ENCODE data around the gene CAMK2D.

Gene CAMK2D

DNA sequence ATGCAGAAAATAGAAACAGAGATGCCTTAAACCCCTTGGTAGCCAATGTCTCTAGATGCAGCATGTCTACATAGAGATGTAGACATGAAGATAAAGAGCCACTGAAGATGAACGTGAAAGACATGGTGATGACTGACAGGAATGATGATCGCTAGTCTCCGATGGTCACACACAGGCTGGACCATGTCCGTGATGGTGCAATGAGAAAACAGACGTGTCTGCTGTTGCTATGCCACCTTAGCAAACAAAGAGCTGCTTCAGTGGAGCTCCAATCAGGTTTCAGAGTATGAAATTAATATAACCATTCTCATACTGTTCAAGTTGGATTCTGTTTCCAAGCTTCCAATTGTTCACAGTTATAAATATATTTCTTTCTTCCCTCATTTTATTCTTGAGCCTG lies 256.5 kb downstream of the CAMK2D start:
- TF ChIP-seq GATA1 (IDR thresholded peaks at IDR 0.05; ENCODE audit: low read depth, low read length) (no peak), POLR2A (IDR thresholded peaks at IDR 0.05; ENCODE audit: low read length) (no peak)
- no peak for DNase-seq

DNA sequence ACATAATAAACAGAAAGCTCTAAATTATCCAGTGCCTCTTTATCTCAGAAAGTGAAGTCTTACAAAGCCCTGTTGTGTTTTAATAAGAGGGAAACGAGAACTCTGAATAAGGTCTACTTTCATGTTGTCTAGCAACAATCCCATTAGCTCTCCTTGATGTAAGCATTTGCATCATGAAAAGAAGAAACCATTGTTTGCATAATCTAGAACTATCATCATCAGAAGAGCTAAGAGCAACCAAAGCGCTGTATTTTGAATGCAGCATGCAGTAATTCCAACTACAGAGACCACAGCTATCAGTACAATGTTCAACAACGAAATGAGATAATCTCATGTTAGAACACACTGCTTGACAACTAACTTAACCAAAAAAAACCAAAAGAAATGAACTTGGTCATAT lies 257.1 kb downstream of the CAMK2D start:
- TF ChIP-seq POLR2A (IDR thresholded peaks at IDR 0.05; ENCODE audit: low read length) (no peak), GATA1 (IDR thresholded peaks at IDR 0.05; ENCODE audit: low read depth, low read length) (no peak)
- DNase-seq: no peak

DNA sequence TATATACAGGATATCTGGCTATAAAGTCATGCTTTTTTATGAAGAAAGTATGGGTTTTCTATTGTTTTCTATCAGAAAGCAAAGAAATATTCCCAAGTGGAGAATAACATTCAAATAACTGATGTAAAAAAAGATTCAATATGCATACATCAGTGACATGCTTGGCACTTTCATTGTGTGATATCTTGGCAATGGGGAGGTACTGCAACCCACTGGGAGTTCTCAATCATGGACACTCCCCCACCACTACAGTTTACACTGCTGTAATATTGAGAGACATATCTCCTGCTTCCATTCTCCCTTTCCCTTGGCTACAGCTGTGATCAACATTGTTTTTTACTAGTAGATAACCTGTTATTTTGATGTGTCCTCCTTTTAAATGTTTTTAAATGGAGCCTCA lies 257.8 kb downstream of the CAMK2D start:
- no peak for DNase-seq
- no peak for TF ChIP-seq POLR2A (IDR thresholded peaks at IDR 0.05; ENCODE audit: low read length)
- no peak for TF ChIP-seq GATA1 (IDR thresholded peaks at IDR 0.05; ENCODE audit: low read depth, low read length)

DNA sequence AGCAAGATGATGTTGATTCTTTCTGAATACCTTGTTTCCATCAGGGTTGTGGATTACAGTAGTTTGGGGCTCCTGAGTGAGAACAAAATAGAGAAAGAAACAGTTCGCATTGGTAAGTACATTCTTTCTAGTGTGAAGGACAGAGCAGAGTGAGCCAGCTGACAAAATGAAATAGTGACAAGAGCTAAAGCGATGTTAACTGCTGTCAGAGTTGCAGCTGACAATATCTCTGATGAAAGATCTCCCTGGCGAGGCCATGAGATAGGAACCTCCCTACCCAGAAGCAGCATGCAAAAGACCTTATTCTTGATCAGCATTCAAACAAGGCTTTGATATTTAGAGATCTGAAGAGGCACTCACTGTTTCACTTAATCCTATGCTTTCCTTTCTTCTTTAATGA lies 258.6 kb downstream of the CAMK2D start:
- TF ChIP-seq POLR2A (IDR thresholded peaks at IDR 0.05; ENCODE audit: low read length) (no peak), GATA1 (IDR thresholded peaks at IDR 0.05; ENCODE audit: low read depth, low read length) (no peak)
- no peak for DNase-seq

DNA sequence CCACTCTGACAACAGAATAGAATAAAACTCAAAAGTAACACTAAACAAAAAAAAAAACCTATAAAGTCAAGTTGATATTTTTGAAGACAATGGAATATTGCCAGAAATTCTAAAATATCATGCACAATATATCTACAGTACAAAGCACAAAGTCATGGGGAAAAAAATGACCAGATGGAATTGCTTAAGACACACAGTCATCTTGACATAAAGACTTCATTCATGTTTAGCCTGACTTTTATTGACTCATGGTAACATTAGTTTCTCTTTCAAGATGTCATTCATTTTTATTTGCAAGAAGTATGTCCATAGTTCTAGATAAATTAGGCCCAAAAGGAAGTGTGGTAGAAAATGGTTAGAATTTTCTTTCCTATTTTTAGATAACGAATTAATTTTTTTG lies 259.1 kb downstream of the CAMK2D start:
- DNase-seq: no peak
- no peak for TF ChIP-seq GATA1 (IDR thresholded peaks at IDR 0.05; ENCODE audit: low read depth, low read length)
- TF ChIP-seq POLR2A (IDR thresholded peaks at IDR 0.05; ENCODE audit: low read length): no peak

DNA sequence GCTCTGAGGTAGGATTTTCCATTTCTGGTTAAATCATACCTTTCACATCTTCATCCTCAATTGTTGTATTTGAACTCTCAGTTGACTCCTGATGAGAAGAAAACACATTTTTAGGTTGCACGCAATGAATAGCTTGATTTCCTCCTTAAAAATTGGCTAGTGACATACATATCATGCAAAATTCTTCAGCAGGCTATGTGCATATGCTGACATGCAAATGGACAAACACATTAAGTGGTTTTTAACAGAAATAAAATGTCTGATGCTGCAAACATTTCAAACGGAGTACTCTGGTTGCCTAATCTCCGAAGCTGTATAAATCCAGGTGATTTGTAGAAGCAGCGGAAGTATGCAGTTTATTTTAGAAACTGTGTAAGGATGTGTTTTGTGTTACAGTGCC lies 261.1 kb downstream of the CAMK2D start:
- TF ChIP-seq GATA1 (IDR thresholded peaks at IDR 0.05; ENCODE audit: low read depth, low read length) (no peak), POLR2A (IDR thresholded peaks at IDR 0.05; ENCODE audit: low read length) (no peak)
- no peak for DNase-seq

DNA sequence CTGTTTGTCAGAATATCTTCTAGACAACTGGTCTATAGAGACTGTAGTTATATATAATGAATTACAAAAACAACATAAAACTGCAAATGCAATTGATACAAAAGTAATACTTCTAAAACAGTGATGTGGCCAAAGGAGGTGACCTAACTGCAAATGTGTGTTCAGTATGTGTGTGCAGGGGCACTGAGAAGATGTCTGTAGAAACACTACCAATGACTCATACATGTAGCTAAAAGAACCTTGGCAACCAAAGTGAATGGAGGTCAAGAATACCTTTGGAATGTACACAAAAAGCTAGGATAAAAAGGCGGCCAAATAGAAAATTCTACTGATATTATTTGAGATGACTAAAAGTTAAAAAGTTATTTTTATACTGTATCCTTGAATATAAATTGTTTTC lies 261.8 kb downstream of the CAMK2D start:
- TF ChIP-seq POLR2A (IDR thresholded peaks at IDR 0.05; ENCODE audit: low read length) (no peak), GATA1 (IDR thresholded peaks at IDR 0.05; ENCODE audit: low read depth, low read length) (no peak)
- no peak for DNase-seq

DNA sequence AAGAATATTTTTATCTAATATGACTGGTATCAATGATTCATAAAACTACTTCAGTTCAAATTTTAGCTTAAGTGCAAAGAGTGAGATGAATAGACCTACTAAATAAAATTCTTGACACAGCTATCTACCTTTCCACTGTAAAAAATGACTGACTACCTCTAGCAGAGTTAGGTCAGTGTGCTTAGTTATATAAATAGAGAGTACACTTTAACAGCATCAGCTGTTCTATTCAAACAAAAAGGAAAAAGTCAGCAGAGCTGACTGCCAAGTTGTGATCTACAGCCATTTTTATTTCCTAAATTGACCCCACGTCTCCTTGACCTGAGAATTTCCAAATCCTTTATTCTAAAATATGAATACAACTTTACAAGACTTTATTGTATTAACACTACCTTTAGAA lies 262.4 kb downstream of the CAMK2D start:
- TF ChIP-seq POLR2A (IDR thresholded peaks at IDR 0.05; ENCODE audit: low read length) (no peak), GATA1 (IDR thresholded peaks at IDR 0.05; ENCODE audit: low read depth, low read length) (no peak)
- no peak for DNase-seq

DNA sequence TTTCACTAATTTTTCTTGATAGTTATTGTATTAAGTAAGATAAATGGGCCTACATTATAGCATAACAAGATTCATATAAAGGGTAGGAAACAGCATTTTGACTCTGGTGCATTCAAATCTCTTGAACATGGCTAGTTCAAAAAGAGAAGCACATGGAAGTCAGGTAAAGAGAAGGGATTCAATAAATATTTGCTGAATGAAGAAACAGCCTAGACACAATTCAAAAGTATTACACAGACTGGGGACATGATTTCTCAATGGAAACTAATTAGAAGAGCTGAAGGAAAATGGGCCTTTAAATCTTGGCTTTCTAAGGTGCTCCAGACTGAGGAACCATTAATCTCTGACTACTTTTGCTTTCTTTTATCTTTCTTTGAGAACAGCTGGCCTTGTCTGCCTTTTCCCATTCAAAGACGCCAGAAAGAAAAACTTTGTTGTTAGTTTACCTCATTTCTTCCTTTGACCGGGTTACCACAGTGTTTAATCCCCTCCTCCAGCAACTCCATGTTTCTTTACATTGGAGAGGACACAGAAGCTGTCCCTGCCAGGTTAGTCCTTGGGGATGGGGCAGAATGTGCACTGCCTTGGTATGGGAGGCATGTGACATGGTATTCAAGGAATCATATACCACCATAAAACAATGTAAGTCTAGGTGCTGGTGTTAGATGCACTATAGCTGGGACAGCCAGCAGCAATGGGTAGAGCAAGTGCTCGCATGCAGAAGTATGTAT lies 264.2 kb downstream of the CAMK2D start:
- TF ChIP-seq POLR2A (IDR thresholded peaks at IDR 0.05; ENCODE audit: low read length) (no peak), GATA1 (IDR thresholded peaks at IDR 0.05; ENCODE audit: low read depth, low read length) (no peak)
- no peak for DNase-seq

DNA sequence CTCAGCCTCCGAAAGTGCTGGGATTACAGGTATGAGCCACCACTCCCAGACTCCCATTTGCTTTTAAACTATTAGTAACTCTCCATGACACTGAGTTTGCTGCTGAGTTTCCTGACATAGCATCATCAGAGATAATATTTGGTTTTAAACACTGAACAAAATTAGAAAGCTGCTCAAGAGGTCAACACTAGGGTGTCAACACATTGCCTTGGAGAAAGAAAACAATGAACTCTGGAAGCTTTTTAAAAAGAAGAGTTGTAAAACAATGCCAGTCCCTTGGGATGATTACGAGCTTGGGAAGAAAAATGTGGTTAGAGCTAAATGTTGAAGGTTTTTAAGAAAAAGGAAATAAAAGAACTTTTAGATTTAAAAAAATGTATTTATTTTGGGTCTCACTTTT lies 264.8 kb downstream of the CAMK2D start:
- TF ChIP-seq POLR2A (IDR thresholded peaks at IDR 0.05; ENCODE audit: low read length): no peak
- DNase-seq: no peak

DNA sequence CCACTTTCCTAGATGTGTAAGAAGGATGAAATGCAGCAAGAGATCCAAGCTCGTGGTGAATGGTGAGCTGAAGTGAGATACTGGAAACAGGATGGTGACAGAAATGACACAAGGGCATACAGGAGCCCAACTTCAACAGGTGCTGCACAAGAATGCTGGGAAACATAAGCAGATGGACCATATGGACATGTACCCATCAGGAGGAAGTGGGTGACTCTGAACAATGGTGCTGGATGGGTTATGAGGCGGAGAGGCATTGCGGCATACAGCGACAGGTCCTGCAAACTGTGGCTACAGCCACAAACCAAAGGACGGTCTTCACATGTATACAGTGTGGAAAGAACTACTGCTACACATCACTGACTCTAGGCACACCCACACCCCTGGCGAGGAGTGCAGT lies 265.7 kb downstream of the CAMK2D start:
- no peak for DNase-seq
- TF ChIP-seq GATA1 (IDR thresholded peaks at IDR 0.05; ENCODE audit: low read depth, low read length): no peak
- no peak for TF ChIP-seq POLR2A (IDR thresholded peaks at IDR 0.05; ENCODE audit: low read length)

DNA sequence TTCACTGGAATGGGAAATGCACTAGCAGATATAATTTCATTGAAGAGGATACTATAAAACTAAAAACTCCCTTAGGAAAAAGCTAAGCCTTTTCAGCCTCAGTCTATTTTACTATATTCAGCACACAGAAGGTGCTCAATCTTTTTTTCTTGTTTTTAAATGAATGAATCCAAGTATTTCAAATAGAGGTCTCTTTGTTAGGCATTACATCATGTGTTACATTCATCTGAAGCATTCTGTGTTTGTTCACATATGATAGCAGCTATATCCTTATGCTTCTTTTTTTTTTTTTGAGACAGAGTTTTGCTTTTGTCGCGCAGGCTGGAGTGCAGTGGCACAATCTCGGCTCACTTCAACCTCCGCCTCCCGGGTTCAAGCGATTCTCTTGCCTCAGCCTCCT lies 278.4 kb downstream of the CAMK2D start:
- TF ChIP-seq GATA1 (IDR thresholded peaks at IDR 0.05; ENCODE audit: low read depth, low read length) (no peak), POLR2A (IDR thresholded peaks at IDR 0.05; ENCODE audit: low read length) (no peak)
- DNase-seq: no peak

DNA sequence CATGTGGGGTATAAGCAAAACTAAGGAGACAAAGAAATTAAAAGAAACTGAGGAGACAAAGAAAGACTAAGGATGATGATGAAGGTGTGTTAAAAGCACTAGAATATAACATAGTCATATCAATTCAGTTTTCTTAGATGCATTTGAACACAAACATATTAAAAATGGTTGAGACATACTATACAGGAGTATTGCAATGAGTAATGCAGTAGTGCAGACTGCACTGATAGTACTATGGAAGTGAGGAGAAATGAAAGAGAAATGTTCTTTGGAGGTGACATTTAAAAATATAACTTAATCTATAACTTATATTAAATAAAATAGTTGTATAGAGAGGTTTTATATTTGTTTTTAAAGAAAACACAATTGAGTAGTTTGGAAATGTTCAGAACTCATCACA lies 279.2 kb downstream of the CAMK2D start:
- TF ChIP-seq POLR2A (IDR thresholded peaks at IDR 0.05; ENCODE audit: low read length) (no peak), GATA1 (IDR thresholded peaks at IDR 0.05; ENCODE audit: low read depth, low read length) (no peak)
- DNase-seq: no peak

DNA sequence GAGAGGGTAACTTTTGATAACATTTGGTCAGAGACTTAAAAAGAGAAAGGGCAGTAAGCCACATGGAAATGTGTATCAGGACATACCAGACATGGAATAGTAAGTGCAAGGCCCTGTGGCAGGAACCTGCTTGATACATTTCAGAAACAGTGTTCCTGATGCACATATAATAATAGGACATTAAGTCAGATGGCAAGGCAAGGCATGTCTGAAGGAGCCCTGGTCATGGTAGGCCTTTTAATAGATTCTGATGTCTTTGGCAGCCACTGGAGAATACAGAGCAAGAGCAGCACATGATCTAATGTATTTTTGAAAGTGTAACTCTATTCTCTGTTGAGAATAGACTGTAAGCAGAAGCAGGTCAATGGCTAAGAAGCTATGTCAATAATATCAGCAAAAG lies 279.7 kb downstream of the CAMK2D start:
- no peak for DNase-seq
- TF ChIP-seq POLR2A (IDR thresholded peaks at IDR 0.05; ENCODE audit: low read length) (no peak), GATA1 (IDR thresholded peaks at IDR 0.05; ENCODE audit: low read depth, low read length) (no peak)

DNA sequence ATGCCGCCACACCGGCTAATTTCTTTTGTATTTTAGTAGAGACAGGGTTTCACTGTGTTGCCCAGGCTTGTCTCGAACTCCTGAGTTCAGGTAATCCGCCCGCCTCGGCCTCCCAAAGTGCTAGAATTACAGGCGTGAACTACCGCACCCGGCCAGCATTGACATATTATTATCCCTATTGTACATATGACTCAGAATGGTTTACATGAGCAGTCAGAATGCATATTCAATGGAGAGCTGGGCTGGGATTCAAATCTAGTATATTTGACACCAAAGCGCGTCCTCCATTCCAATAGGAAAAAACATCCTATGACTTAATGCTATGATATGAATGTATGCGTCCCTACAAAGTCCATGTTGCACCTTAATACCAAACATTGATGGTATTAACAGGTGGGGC lies 281.4 kb downstream of the CAMK2D start:
- TF ChIP-seq POLR2A (IDR thresholded peaks at IDR 0.05; ENCODE audit: low read length) (no peak), GATA1 (IDR thresholded peaks at IDR 0.05; ENCODE audit: low read depth, low read length) (no peak)
- DNase-seq: no peak

DNA sequence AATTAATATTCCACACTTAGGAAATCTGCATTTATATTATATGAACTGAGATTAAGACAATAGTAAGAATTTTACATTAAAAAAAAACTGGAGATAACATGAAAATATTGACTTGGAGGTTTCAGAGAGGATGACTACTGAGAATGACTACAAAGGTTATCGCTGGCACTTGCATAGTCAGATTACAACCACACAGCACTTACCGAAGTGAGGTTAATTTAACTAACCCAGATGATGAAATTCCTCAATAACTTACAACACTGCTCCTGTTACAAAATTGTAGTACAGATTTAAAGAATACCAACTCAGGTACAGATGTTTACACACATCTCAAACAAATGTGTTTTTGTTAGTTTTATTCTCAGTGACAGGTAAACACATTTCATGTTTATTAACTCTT lies 283.5 kb downstream of the CAMK2D start:
- no peak for TF ChIP-seq POLR2A (IDR thresholded peaks at IDR 0.05; ENCODE audit: low read length)
- no peak for TF ChIP-seq GATA1 (IDR thresholded peaks at IDR 0.05; ENCODE audit: low read depth, low read length)

More for the DNA sequence above, 283.5 kb downstream of the CAMK2D start:
- DNase-seq: no peak

Measured in erythroblast (primary cell).